ENCODE measurements around the gene LRRC47.

- TF ChIP-seq CTCF (IDR thresholded peaks at IDR 0.05): no peak
- no peak for TF ChIP-seq POLR2A (IDR thresholded peaks at IDR 0.05)
- TF ChIP-seq POLR2AphosphoS5 (IDR thresholded peaks at IDR 0.05): no peak
These were observed 18.7 kb upstream of the LRRC47 start for GRCh38 chr1:3814771-3815561.
